ENCODE data around the gene KATNAL2. TPM values are rescaled to one million over a fixed set of nuclear protein-coding genes. Genes with fewer than 3 reads are reported as not detected.
A peak's percentile ranks its signal among the peaks of the same experiment; 100 is the strongest.
"Not testable (repeated sequence)": the region's sequence is repeated elsewhere in the genome, so short reads cannot be mapped to it uniquely, and the experiment has no call there.

KATNAL2 gene
- polyA plus RNA-seq, 3 donors: 9.5 to 13.3 (median 12.6) TPM

DNA sequence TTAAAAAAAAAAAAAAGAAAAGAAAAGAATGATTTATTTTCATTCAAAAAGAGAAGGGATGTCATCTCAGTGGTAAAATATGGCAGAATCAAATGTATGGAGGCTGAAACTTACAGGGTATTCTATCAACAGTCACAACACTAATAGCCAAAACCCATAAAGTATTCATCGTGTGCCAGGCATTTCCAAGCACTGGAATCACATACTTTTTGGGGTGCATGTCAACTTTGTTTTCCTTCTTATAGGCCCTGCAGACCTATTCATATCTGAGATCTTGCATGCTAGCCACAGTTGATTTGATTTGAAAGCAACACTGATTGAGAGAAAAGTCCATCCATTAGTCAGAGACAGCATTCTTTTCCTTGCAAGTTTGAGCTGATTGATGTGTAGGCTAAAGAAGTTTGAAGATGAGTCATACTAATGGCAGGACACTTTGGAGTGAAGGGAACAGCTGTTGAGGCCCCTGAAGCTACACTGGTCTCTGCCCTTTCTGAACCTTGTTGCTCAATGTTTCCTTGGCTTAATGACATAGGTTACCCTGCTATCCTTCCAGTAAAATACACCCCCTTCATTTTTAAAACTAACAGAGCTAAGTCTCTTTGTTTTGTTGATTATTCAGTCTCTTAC is 22.0 kb downstream of the KATNAL2 start:
- no peak for DNase-seq

DNA sequence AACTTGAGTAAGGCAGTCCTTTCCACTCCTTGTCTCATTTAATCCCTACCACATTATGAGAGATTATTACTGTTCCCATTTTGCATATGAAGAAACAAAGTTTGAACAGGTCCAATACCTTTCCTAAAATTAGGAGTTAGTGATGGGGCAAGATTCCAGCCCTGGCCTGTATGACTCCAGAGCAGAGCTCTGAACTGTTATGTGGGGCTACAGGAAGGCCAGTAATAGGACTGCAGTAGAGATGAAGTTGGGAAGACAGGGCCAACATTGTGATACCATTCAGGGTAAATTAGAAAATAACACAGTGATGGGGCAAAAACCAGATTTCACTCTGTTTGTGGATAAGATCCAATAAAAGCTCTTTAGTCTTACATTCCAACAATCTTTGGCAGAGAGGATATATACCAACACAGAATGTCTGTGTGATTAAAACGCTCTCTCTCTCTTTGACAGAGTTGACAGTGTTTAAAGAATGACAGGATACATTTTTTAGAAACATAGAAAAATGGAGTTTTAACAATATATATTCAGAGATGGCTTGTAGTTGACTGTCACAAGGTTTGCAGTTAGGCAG is 22.7 kb downstream of the KATNAL2 start:
- DNase-seq: no peak

DNA sequence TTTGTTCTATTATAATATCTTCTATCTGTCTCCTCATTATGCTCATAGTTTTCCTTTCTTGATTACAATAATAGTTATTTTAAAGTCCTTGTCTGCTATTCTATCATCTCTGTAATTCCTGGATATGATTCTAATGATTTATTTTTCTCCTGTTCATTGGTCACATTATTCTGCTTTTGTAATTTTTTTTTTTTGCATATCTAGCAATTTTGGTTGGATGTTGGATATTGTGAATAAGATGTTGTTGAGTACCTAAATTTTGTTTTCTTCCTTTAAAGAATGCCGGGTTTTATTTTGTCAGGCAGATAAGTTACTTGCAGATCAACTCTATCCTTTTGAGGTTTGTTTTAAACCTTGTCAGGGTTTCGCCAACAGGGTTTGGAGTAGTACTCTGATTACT is 25.2 kb downstream of the KATNAL2 start:
- no peak for DNase-seq

DNA sequence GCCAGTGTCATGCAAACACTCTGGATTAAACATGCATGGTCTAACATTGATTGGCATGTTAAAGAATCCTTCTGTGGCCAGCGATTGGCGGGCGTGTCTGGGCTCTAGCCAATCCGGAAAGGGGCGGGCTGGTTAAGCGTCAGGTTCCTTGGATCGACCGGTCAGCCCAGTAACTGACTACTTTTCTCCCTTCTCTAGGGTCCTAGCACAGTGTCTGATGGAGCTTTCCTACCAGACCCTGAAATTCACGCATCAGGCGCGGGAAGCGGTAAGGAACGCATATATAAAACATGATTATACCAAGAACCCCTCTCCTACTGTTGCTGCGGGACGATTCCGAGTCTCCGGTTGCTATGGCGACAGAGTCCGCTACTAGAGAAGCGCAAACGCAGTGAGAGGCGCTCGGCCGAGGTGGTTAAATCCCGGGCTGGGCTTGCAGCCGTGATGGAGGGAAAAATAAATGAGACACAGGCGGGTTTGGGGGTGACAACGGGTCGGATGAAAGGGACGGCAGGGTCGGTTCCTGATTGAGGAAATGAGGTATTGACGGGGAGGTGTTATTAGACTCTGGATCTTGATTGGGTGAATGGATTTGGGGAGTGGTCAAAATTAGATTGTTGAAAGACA is 29.4 kb downstream of the KATNAL2 start:
- DNase-seq: peak; percentile 89

DNA sequence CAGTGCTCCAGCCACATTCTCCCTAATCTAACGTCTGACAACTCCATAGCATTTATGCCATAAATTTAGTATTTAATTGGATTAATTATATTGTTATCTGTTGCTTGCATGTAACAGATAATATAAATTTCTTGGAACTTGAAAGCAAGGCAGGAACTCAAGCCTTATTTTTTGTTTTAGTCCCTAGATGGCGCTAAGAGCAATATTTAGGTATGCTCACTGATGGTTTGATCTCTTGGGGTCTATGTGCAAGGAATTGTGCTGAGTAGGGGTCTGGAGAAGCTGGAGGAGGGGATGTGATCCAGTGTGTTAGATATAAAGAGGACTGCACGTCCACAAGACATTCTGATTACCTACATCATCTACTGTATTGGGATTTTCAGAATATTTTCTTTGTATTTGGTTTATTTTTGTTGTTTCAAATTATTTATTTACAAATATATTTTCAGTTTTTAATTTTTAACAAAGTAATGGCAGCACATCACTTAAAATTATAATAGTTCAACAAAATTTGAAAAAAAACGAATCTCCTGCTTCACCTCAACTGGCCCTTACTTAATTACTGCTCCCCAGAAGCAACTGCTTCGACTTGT is 32.8 kb downstream of the KATNAL2 start:
- no peak for DNase-seq

DNA sequence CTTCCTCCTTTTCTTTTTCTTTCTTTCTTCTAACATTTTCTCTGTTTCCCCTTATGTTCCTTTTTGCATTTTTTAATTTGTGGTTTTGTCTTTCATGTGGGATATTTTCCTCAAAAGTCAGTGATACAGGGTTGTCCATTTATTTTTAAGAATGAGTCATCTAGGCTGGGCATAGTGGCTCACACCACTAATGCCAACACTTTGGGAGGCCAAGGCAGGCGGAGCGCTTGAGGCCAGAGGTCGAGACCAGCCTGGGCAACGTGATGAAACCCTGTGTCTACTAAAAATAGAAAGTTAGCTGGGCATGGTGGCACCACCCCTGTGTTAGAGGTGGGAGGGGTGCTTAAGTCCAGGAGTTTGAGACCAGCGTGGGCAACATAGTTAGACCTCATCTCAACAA is 35.8 kb downstream of the KATNAL2 start:
- DNase-seq: no peak

DNA sequence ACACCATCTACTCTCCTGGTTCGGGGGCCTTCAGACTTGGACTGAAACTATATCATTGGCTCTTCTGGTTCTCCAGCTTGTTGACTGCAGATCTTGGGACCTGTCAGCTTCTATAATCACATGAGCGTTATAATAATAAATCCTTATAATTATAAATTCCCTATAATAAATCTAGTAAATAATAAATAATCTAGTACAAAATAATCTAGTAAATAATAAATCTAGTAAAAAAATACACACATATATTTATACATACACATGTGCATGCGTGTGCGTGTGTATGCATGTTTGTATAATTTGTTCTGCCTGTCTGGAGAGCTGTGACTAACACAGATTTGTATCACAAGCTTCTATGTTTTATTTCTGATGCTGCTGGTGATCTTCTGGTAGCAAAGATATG is 40.8 kb downstream of the KATNAL2 start:
- no peak for DNase-seq

DNA sequence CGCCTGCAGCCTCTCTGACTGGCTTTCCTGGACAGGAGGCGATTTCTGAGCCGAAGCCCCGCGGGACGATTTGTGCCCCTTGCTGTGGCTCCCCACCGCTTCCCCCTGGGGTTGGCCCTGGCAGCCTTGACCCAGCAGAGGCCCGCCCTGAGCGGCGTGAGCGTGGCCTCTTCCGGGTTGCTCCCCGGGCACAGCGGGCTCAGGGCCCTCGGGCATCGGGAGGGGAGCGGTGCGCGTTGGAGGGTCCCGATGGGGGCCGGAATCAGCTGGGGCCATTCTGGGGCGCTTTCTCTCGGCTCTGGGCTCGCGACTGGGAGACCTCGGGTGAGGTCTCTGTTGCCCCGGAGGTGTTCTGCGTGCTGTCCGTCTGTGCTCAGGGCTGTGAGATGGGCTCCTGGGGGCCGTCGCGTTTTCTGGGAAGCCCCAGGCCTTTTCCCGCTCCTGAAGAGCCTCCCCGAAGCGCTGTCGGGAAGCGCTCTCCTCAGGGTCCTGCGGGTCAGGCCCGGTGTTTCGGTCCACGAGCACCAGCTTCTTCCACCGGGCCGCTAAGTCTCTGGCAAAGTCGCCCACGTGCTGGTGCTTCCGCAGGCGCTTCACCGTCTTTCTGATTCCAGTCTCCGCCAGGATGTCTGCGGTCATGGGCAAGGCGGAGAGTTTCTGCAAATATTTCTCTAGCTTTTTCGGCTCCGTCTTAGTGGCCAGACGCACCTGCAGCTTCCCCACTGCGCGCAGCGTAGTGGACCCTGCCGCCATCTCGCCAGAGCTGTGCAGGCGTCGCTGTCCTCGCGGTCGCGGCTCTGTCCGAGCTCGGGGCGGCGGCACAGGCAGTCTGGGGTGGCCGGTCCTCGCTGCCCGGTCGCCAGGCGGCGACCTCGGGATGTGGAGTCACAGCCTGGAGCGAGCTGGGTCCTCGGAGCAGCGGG is 46.5 kb downstream of the KATNAL2 start:
- DNase-seq: not testable (repeated sequence)

DNA sequence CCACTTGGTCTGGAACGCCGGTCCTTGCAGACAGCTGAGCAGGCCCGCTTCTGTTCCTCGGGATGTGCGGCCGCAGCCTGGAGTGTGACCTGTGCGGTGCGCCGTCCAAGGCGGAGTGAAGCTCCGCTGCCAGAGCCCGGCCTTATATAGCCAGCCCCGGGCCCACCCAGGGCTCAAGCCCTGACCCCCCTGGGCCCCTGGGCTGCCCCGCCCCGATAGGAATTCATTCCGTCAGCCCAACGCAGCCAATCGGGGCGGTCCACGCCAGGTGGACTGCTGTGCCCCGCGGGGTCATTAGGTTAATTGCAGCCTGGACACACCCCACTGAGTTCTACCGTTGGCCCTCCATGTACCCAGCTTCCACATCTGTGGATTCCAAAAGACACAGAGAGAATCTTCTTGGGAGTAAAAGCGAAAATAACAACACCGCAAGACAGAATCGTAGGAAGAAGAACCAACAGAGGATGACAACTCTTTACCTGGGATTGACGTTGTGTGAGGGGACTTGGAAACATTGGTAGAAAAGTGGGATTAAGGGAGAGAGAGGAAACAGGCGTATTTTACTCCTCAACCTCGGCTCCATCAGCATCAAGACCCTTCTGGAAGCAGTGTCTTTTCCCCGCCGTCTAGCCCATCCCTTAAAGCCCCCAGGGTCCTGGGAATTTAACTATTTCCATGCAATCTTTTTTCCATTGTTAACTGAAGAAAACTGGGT is 47.3 kb downstream of the KATNAL2 start:
- DNase-seq: not testable (repeated sequence)

DNA sequence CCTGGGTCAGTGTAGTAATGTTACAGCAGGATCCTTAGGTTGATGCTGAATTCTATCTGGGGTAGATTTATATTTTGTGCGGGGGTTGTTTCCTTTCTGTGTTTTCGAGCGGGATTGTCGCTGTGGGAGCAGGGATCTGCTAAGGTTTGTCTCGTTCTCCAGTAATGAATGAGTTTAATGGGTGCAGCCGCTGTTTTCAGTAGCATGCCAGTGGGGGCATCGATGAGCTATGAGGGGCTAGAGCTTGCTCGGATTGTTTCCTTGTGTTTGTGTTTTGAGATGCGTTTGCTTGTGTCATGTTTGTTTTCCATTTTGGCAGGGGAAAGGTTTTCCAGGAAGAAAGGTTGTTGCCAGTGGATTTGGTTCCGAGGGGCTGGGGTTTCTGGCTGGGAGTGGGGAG is 48.9 kb downstream of the KATNAL2 start:
- DNase-seq: not testable (repeated sequence)

DNA sequence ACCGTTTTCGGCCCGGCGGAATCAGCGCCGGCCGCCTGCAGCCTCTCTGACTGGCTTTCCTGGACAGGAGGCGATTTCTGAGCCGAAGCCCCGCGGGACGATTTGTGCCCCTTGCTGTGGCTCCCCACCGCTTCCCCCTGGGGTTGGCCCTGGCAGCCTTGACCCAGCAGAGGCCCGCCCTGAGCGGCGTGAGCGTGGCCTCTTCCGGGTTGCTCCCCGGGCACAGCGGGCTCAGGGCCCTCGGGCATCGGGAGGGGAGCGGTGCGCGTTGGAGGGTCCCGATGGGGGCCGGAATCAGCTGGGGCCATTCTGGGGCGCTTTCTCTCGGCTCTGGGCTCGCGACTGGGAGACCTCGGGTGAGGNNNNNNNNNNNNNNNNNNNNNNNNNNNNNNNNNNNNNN is 52.1 kb downstream of the KATNAL2 start:
- DNase-seq: not testable (repeated sequence)

DNA sequence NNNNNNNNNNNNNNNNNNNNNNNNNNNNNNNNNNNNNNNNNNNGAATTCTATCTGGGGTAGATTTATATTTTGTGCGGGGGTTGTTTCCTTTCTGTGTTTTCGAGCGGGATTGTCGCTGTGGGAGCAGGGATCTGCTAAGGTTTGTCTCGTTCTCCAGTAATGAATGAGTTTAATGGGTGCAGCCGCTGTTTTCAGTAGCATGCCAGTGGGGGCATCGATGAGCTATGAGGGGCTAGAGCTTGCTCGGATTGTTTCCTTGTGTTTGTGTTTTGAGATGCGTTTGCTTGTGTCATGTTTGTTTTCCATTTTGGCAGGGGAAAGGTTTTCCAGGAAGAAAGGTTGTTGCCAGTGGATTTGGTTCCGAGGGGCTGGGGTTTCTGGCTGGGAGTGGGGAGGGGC is 102.5 kb downstream of the KATNAL2 start:
- DNase-seq: not testable (repeated sequence)

DNA sequence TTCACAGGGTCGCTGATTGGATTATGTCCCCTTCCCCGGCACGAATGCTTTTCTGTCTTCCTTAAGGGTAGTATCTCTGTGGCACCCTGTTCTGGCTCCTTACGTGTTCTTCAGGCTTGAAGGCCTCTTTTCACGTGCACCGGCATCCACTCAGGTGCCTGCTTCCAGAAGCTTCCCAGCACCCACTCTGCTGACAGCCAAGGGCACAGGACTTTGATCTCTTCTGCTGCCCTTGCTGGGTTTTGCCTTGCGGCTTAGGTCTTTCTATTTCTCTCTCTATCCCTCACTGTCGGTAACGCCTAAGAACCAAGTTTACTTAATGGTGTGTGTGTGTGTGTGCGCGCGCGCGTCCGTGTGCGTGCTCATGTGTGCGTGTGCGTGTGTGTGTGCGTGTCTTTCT is 103.4 kb downstream of the KATNAL2 start:
- not testable (repeated sequence) for DNase-seq

DNA sequence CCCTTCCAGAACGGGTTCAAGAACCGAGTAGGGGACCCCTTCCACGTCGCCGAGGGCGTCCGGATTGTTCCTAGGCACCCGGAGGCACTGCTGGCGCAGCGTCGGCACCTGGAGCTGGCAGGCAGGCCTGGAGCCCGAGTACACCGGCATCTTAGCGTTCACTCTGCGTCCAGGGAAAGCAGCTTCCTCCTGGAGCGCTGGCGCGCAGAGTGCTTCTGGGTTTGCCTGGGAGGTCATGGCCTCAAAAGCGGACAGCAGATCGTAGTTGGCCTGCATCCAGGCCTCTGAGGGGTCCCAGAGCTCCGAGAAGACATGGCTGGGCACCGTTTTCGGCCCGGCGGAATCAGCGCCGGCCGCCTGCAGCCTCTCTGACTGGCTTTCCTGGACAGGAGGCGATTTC is 105.4 kb downstream of the KATNAL2 start:
- DNase-seq: not testable (repeated sequence)

DNA sequence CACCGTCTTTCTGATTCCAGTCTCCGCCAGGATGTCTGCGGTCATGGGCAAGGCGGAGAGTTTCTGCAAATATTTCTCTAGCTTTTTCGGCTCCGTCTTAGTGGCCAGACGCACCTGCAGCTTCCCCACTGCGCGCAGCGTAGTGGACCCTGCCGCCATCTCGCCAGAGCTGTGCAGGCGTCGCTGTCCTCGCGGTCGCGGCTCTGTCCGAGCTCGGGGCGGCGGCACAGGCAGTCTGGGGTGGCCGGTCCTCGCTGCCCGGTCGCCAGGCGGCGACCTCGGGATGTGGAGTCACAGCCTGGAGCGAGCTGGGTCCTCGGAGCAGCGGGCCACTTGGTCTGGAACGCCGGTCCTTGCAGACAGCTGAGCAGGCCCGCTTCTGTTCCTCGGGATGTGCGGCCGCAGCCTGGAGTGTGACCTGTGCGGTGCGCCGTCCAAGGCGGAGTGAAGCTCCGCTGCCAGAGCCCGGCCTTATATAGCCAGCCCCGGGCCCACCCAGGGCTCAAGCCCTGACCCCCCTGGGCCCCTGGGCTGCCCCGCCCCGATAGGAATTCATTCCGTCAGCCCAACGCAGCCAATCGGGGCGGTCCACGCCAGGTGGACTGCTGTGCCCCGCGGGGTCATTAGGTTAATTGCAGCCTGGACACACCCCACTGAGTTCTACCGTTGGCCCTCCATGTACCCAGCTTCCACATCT is 106.5 kb downstream of the KATNAL2 start:
- not testable (repeated sequence) for DNase-seq

DNA sequence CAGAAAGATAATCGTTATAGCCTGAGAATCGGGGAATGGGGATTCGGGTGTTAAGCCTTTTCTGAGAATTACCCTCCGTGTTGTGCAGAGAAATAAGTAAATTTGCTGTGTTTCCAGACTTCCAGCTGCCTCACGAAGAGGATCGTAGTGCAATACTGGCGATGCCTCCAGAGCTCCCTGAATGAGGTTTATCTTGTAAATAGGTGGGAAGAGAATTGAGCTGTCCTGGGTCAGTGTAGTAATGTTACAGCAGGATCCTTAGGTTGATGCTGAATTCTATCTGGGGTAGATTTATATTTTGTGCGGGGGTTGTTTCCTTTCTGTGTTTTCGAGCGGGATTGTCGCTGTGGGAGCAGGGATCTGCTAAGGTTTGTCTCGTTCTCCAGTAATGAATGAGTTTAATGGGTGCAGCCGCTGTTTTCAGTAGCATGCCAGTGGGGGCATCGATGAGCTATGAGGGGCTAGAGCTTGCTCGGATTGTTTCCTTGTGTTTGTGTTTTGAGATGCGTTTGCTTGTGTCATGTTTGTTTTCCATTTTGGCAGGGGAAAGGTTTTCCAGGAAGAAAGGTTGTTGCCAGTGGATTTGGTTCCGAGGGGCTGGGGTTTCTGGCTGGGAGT is 108.3 kb downstream of the KATNAL2 start:
- DNase-seq: not testable (repeated sequence)

DNA sequence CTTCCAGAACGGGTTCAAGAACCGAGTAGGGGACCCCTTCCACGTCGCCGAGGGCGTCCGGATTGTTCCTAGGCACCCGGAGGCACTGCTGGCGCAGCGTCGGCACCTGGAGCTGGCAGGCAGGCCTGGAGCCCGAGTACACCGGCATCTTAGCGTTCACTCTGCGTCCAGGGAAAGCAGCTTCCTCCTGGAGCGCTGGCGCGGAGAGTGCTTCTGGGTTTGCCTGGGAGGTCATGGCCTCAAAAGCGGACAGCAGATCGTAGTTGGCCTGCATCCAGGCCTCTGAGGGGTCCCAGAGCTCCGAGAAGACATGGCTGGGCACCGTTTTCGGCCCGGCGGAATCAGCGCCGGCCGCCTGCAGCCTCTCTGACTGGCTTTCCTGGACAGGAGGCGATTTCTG is 111.3 kb downstream of the KATNAL2 start:
- DNase-seq: not testable (repeated sequence)

DNA sequence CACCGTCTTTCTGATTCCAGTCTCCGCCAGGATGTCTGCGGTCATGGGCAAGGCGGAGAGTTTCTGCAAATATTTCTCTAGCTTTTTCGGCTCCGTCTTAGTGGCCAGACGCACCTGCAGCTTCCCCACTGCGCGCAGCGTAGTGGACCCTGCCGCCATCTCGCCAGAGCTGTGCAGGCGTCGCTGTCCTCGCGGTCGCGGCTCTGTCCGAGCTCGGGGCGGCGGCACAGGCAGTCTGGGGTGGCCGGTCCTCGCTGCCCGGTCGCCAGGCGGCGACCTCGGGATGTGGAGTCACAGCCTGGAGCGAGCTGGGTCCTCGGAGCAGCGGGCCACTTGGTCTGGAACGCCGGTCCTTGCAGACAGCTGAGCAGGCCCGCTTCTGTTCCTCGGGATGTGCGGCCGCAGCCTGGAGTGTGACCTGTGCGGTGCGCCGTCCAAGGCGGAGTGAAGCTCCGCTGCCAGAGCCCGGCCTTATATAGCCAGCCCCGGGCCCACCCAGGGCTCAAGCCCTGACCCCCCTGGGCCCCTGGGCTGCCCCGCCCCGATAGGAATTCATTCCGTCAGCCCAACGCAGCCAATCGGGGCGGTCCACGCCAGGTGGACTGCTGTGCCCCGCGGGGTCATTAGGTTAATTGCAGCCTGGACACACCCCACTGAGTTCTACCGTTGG is 112.4 kb downstream of the KATNAL2 start:
- not testable (repeated sequence) for DNase-seq

DNA sequence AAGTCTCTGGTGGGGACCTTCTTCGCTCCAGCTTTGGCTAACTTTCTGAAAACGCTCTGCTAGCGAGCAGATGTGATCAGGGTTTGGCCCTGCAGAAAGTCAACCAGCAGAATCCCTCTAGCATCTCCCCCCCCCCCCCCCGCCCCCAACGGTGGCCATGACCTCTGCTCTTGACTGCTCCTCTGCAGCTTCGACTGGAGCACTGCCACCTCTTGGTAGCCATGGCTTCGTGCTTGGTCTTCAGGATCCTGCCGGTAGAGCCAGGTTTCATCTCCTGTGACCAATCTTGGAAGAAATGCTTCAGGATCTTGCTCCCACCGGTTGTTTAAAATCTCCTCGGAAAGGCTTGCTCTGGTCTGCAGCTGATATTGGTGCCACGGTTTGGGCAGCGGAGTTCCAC is 113.5 kb downstream of the KATNAL2 start:
- DNase-seq: not testable (repeated sequence)

DNA sequence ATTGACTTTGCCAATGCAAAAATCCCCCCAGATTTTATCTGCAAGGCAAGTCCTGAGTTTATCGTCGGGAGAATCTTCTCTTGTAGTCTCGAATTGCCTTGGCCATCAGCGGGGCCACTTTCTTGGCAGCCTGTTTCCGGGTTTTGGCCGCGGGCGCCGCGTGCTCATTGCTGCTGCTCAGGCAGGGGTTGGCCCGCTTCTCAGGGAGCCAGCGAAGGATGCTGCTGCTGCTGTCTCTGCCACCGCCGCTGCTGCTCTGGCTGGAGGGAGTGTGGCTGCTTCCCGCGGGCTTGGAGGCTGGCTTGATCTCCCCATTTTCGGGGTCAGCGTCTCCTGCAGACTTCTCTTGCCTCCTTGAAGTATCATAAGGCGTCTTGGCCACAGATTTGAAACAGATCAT is 115.5 kb downstream of the KATNAL2 start:
- no peak for DNase-seq
